Suprapubic skin (tissue), 4 donors: Measurements from ENCODE around the gene OR5M11. TPM values are rescaled to one million over a fixed set of nuclear protein-coding genes. Genes with fewer than 3 reads are reported as not detected.

ENCODE experiments used
- DNase-seq, 2 donors: peaks; one replicate each; pipeline ENCODE4 v3.0.0-alpha.2; 2019; ENCODE audit warnings: low spot score in 2 of 2
- H3K27ac ChIP-seq: fragments of 200-600 bp; sonication (generic); one replicate; pipeline ENCODE4 v1.5.1; 2019
- H3K27me3 ChIP-seq: fragments of 200-600 bp; sonication (generic); one replicate; pipeline ENCODE4 v1.5.1; 2019
- H3K36me3 ChIP-seq: fragments of 200-600 bp; sonication (generic); one replicate; pipeline ENCODE4 v1.5.1; 2019
- H3K4me1 ChIP-seq: fragments of 200-600 bp; sonication (generic); one replicate; pipeline ENCODE4 v1.5.1; 2019
- H3K4me3 ChIP-seq: fragments of 200-600 bp; sonication (generic); one replicate; pipeline ENCODE4 v1.5.1; 2019; ENCODE audit warnings: mild to moderate bottlenecking
- H3K9me3 ChIP-seq: fragments of 200-600 bp; sonication (generic); one replicate; pipeline ENCODE4 v1.5.1; 2019
- CTCF ChIP-seq, 2 donors: fragments of 200-600 bp in 1 of 2; fragments of 450-650 bp in 1 of 2; sonication (generic) in 1 of 2; IDR thresholded peaks; one replicate each; pipeline ENCODE4 v1.5.1; 2016 to 2019; ENCODE audit warnings: antibody characterized with exemption in 2 of 2, mild to moderate bottlenecking in 1 of 2, moderate library complexity in 1 of 2
- EP300 ChIP-seq: sonication (generic); formaldehyde crosslinking; IDR thresholded peaks from one replicate; pipeline ENCODE4 v1.6.1; 2017; ENCODE audit warnings: antibody characterized with exemption
- POLR2A ChIP-seq, 2 donors: fragments of 450-650 bp; IDR thresholded peaks; one replicate each; pipeline ENCODE4 v1.6.1; 2017; ENCODE audit warnings: antibody characterized with exemption in 2 of 2, mild to moderate bottlenecking in 2 of 2, moderate library complexity in 2 of 2
- POLR2AphosphoS5 ChIP-seq, 3 donors: sonication (generic); formaldehyde crosslinking; IDR thresholded peaks; one replicate each; pipeline ENCODE4 v1.6.1; 2017; ENCODE audit warnings: antibody characterized with exemption in 3 of 3
- WGBS: methylation state at CpG from one replicate; pipeline ENCODE4 v1.1.5; 2018; 5-methylcytosine and 5-hydroxymethylcytosine counted together
- total RNA-seq, 4 donors: library from RNA; depleted of rRNA; stranded (reverse); fragments of >200 nt; gene quantifications; one replicate each; pipeline ENCODE4 v1.1.0, GENCODE V29; 2016

The OR5M11 gene
- total RNA-seq, 4 donors from 2014 or later = not detected

- H3K4me3 ChIP-seq = no peak overlapping the region
- 96% methylated on average over 1 of the region's 1 CpG for WGBS
- TF ChIP-seq EP300 (no peak), CTCF (IDR thresholded peaks at IDR 0.05) (no peak), POLR2AphosphoS5 (IDR thresholded peaks at IDR 0.05) (no peak), POLR2A (IDR thresholded peaks at IDR 0.05) (no peak)
- H3K27ac ChIP-seq = no peak overlapping the region
- no peak for DNase-seq
- H3K36me3 ChIP-seq = no peaks in the 10 kb centered on the region
- no peaks in the 10 kb centered on the region for H3K27me3 ChIP-seq
- H3K4me1 ChIP-seq = no peaks in the 10 kb centered on the region
- no peaks in the 10 kb centered on the region for H3K9me3 ChIP-seq
Observed at GRCh38 chr11:56543739-56544138, 682 bp upstream of the OR5M11 start.

GRCh38 chr11:56533054-56533740 is 9.9 kb downstream of the OR5M11 start:
- Histone ChIP-seq H3K9me3 (no peaks in the 10 kb centered on the region), H3K4me1 (no peaks in the 10 kb centered on the region), H3K36me3 (no peaks in the 10 kb centered on the region), H3K4me3 (no peak overlapping the region), H3K27ac (no peak overlapping the region), H3K27me3 (no peaks in the 10 kb centered on the region)
- no peak for DNase-seq
- 75% methylated on average over 3 of the region's 3 CpGs for WGBS
- TF ChIP-seq POLR2A (IDR thresholded peaks at IDR 0.05) (no peak), EP300 (no peak), POLR2AphosphoS5 (IDR thresholded peaks at IDR 0.05) (no peak), CTCF (IDR thresholded peaks at IDR 0.05) (no peak)

- no peak for TF ChIP-seq EP300
- no peak for TF ChIP-seq POLR2AphosphoS5 (IDR thresholded peaks at IDR 0.05)
- no peak for TF ChIP-seq CTCF (IDR thresholded peaks at IDR 0.05)
- TF ChIP-seq POLR2A (IDR thresholded peaks at IDR 0.05) = no peak
- 79% methylated on average over 2 of the region's 2 CpGs for WGBS
- DNase-seq = no peak
- H3K9me3 ChIP-seq = no peaks in the 10 kb centered on the region
- no peak overlapping the region for H3K27ac ChIP-seq
- no peaks in the 10 kb centered on the region for H3K36me3 ChIP-seq
- H3K27me3 ChIP-seq = no peaks in the 10 kb centered on the region
- H3K4me1 ChIP-seq = no peaks in the 10 kb centered on the region
- H3K4me3 ChIP-seq = no peak overlapping the region
Observed at GRCh38 chr11:56531856-56532255, 11.2 kb downstream of the OR5M11 start.

GRCh38 chr11:56522008-56522407 is 21.0 kb downstream of the OR5M11 start:
- Histone ChIP-seq H3K36me3 (no peaks in the 10 kb centered on the region), H3K9me3 (no peaks in the 10 kb centered on the region), H3K27ac (no peak overlapping the region), H3K4me1 (no peaks in the 10 kb centered on the region), H3K27me3 (no peaks in the 10 kb centered on the region), H3K4me3 (no peak overlapping the region)
- TF ChIP-seq POLR2AphosphoS5 (IDR thresholded peaks at IDR 0.05) = no peak
- WGBS = 69% methylated on average over 5 of the region's 5 CpGs
- DNase-seq = no peak

GRCh38 chr11:56513280-56513679 is 29.8 kb downstream of the OR5M11 start:
- no peaks in the 10 kb centered on the region for H3K36me3 ChIP-seq
- no peaks in the 10 kb centered on the region for H3K4me1 ChIP-seq
- no peak overlapping the region for H3K4me3 ChIP-seq
- 90% methylated on average over 1 of the region's 1 CpG for WGBS
- no peak overlapping the region for H3K27ac ChIP-seq
- DNase-seq = no peak
- TF ChIP-seq POLR2A (IDR thresholded peaks at IDR 0.05) (no peak), POLR2AphosphoS5 (IDR thresholded peaks at IDR 0.05) (no peak), EP300 (no peak), CTCF (IDR thresholded peaks at IDR 0.05) (no peak)
- H3K27me3 ChIP-seq = no peaks in the 10 kb centered on the region
- H3K9me3 ChIP-seq = no peaks in the 10 kb centered on the region

- no peaks in the 10 kb centered on the region for H3K36me3 ChIP-seq
- no peaks in the 10 kb centered on the region for H3K4me1 ChIP-seq
- 96% methylated on average over 1 of the region's 1 CpG for WGBS
- H3K9me3 ChIP-seq = no peaks in the 10 kb centered on the region
- TF ChIP-seq POLR2A (IDR thresholded peaks at IDR 0.05) (no peak), CTCF (IDR thresholded peaks at IDR 0.05) (no peak), POLR2AphosphoS5 (IDR thresholded peaks at IDR 0.05) (no peak), EP300 (no peak)
- no peaks in the 10 kb centered on the region for H3K27me3 ChIP-seq
- DNase-seq = no peak
- H3K27ac ChIP-seq = no peak overlapping the region
- H3K4me3 ChIP-seq = no peak overlapping the region
Observed at GRCh38 chr11:56509439-56509838, 33.6 kb downstream of the OR5M11 start.
